Muscle layer of duodenum (tissue), 2 donors: ENCODE measurements around the gene LRSAM1.

Experiments
- H3K27ac ChIP-seq: one replicate; pipeline ENCODE4 v1.7.0; 2013; ENCODE audit warnings: mild to moderate bottlenecking, low read length
- H3K27me3 ChIP-seq: one replicate; pipeline ENCODE4 v1.7.0; 2013; ENCODE audit warnings: low read depth, mild to moderate bottlenecking, control low read depth, low read length
- H3K36me3 ChIP-seq, 2 donors: one replicate each; pipeline ENCODE4 v1.7.0; 2013; ENCODE audit warnings: low read length in 2 of 2, control low read depth in 1 of 2, mild to moderate bottlenecking in 1 of 2; ENCODE audit not compliant: insufficient read depth in 2 of 2, control insufficient read depth in 1 of 2
- H3K4me1 ChIP-seq, 2 donors: one replicate each; pipeline ENCODE4 v1.7.0; 2013; ENCODE audit warnings: low read length in 2 of 2, mild to moderate bottlenecking in 2 of 2, control low read depth in 1 of 2, moderate library complexity in 1 of 2; ENCODE audit not compliant: insufficient read depth in 2 of 2, control insufficient read depth in 1 of 2
- H3K4me3 ChIP-seq, 2 donors: one replicate each; pipeline ENCODE4 v1.7.0; 2013; ENCODE audit warnings: low read length in 2 of 2, low read depth in 1 of 2, mild to moderate bottlenecking in 1 of 2
- H3K9me3 ChIP-seq, 2 donors: one replicate each; pipeline ENCODE4 v1.7.0; 2013; ENCODE audit warnings: low read length in 2 of 2, control low read depth in 1 of 2, mild to moderate bottlenecking in 1 of 2; ENCODE audit not compliant: control insufficient read depth in 1 of 2
- donor health status: healthy.

LRSAM1 gene

GRCh38 chr9:127430415-127430814 is 20.9 kb upstream of the LRSAM1 start:
- no peak overlapping the region for H3K4me3 ChIP-seq
- no peaks in the 10 kb centered on the region for H3K27me3 ChIP-seq
- no peaks in the 10 kb centered on the region for H3K9me3 ChIP-seq
- H3K4me1 ChIP-seq = peaks cover 0 to 12% of the 10 kb centered on the region in 2 donors
- peaks cover 42 to 48% of the 10 kb centered on the region in 2 donors for H3K36me3 ChIP-seq
- no peak overlapping the region for H3K27ac ChIP-seq

- H3K4me3 ChIP-seq = no peak overlapping the region
- peaks cover 78 to 83% of the 10 kb centered on the region in 2 donors for H3K36me3 ChIP-seq
- H3K9me3 ChIP-seq = no peaks in the 10 kb centered on the region
- H3K27me3 ChIP-seq = no peaks in the 10 kb centered on the region
- H3K4me1 ChIP-seq = no peaks in the 10 kb centered on the region
- no peak overlapping the region for H3K27ac ChIP-seq
These were observed 13.6 kb upstream of the LRSAM1 start for GRCh38 chr9:127437497-127438264.

- peaks cover 73 to 83% of the 10 kb centered on the region in 2 donors for H3K36me3 ChIP-seq
- no peak overlapping the region for H3K27ac ChIP-seq
- H3K4me3 ChIP-seq = no peak overlapping the region
- H3K4me1 ChIP-seq = no peaks in the 10 kb centered on the region
- H3K9me3 ChIP-seq = no peaks in the 10 kb centered on the region
- H3K27me3 ChIP-seq = no peaks in the 10 kb centered on the region
These were observed 12.9 kb upstream of the LRSAM1 start for GRCh38 chr9:127438394-127438793.

- H3K36me3 ChIP-seq = peaks cover 70 to 82% of the 10 kb centered on the region in 2 donors
- no peaks in the 10 kb centered on the region for H3K27me3 ChIP-seq
- H3K27ac ChIP-seq = no peak overlapping the region
- peaks cover 2 to 7% of the 10 kb centered on the region in 2 donors for H3K4me1 ChIP-seq
- H3K9me3 ChIP-seq = no peaks in the 10 kb centered on the region
- H3K4me3 ChIP-seq = no peak overlapping the region
These were observed 6.9 kb upstream of the LRSAM1 start for GRCh38 chr9:127444283-127444920.

- Histone ChIP-seq H3K4me1 (peaks cover 9 to 15% of the 10 kb centered on the region in 2 donors), H3K4me3 (no peak overlapping the region), H3K27me3 (no peaks in the 10 kb centered on the region), H3K9me3 (no peaks in the 10 kb centered on the region), H3K27ac (no peak overlapping the region), H3K36me3 (peaks cover 68 to 85% of the 10 kb centered on the region in 2 donors)
These were observed 6.1 kb upstream of the LRSAM1 start for GRCh38 chr9:127444921-127445850.

GRCh38 chr9:127445851-127446712 is 5.2 kb upstream of the LRSAM1 start:
- Histone ChIP-seq H3K27ac (no peak overlapping the region), H3K4me3 (no peak overlapping the region), H3K36me3 (peaks cover 59 to 76% of the 10 kb centered on the region in 2 donors), H3K9me3 (no peaks in the 10 kb centered on the region), H3K27me3 (no peaks in the 10 kb centered on the region), H3K4me1 (peaks cover 9 to 17% of the 10 kb centered on the region in 2 donors)

GRCh38 chr9:127446713-127447415 is 4.4 kb upstream of the LRSAM1 start:
- no peak overlapping the region for H3K4me3 ChIP-seq
- H3K27me3 ChIP-seq = no peaks in the 10 kb centered on the region
- H3K4me1 ChIP-seq = peaks cover 9 to 17% of the 10 kb centered on the region in 2 donors
- H3K9me3 ChIP-seq = no peaks in the 10 kb centered on the region
- H3K27ac ChIP-seq = no peak overlapping the region
- peaks cover 56 to 73% of the 10 kb centered on the region in 2 donors for H3K36me3 ChIP-seq

- peaks cover 56 to 69% of the 10 kb centered on the region in 2 donors for H3K36me3 ChIP-seq
- H3K27ac ChIP-seq = no peak overlapping the region
- peaks cover 15 to 21% of the 10 kb centered on the region in 2 donors for H3K4me1 ChIP-seq
These were observed 3.7 kb upstream of the LRSAM1 start for GRCh38 chr9:127447416-127448111.

GRCh38 chr9:127448112-127448805 is 3.1 kb upstream of the LRSAM1 start:
- H3K9me3 ChIP-seq = no peaks in the 10 kb centered on the region
- H3K27ac ChIP-seq = no peak overlapping the region
- H3K27me3 ChIP-seq = no peaks in the 10 kb centered on the region
- H3K36me3 ChIP-seq = peaks cover 56 to 63% of the 10 kb centered on the region in 2 donors
- H3K4me1 ChIP-seq = peaks cover 17 to 27% of the 10 kb centered on the region in 2 donors
- H3K4me3 ChIP-seq = no peak overlapping the region

More at GRCh38 chr9:127447416-127448111, 3.7 kb upstream of the LRSAM1 start:
- Histone ChIP-seq H3K4me3 (no peak overlapping the region), H3K9me3 (no peaks in the 10 kb centered on the region), H3K27me3 (no peaks in the 10 kb centered on the region)
